ENCODE data around the gene CDK14. TPM values are rescaled to one million over a fixed set of nuclear protein-coding genes. Genes with fewer than 3 reads are reported as not detected.

CDK14 gene
- total RNA-seq, 1 experiment from 2014 or later: 57.9 TPM

GRCh38 chr7:90903841-90904240, 307.7 kb downstream of the CDK14 start:
- Mint-ChIP-seq H3K36me3 (no peaks in the 10 kb centered on the region), H3K9me3 (no peaks in the 10 kb centered on the region), H3K27ac (peak overlapping the region; percentile 58), H3K4me3 (no peak overlapping the region), H3K4me1 (peaks cover 23% of the 10 kb centered on the region), H3K27me3 (ENCODE audit: low read depth) (no peaks in the 10 kb centered on the region)
- TF ChIP-seq ZNF121 (CRISPR knock-in tag; IDR thresholded peaks at IDR 0.05): no peak
- TF ChIP-seq ZNF512 (CRISPR knock-in tag; IDR thresholded peaks at IDR 0.05; ENCODE audit: borderline replicate concordance): no peak
- TF ChIP-seq ARID4B (CRISPR knock-in tag; IDR thresholded peaks at IDR 0.05; ENCODE audit: borderline replicate concordance): no peak
- TF ChIP-seq CREM (CRISPR knock-in tag; IDR thresholded peaks at IDR 0.05): no peak
- TF ChIP-seq ZNF425 (CRISPR knock-in tag; conservative IDR thresholded peaks at IDR 0.05): no peak
- TF ChIP-seq ZBTB43 (CRISPR knock-in tag; IDR thresholded peaks at IDR 0.05): no peak
- no peak for TF ChIP-seq USF1 (CRISPR knock-in tag; IDR thresholded peaks at IDR 0.05)
- TF ChIP-seq ELF4 (CRISPR knock-in tag; IDR thresholded peaks at IDR 0.05; ENCODE audit: low read depth): no peak
- no peak for TF ChIP-seq ZSCAN18 (CRISPR knock-in tag; IDR thresholded peaks at IDR 0.05)
- no peak for TF ChIP-seq TEAD1 (CRISPR knock-in tag; IDR thresholded peaks at IDR 0.05)
- TF ChIP-seq KAT7 (CRISPR knock-in tag; IDR thresholded peaks at IDR 0.05; ENCODE audit: borderline replicate concordance): no peak
- TF ChIP-seq NR1H2 (CRISPR knock-in tag; IDR thresholded peaks at IDR 0.05): no peak
- DNase-seq (ENCODE audit: low spot score) (peak; percentile 30), ATAC-seq (peak; percentile 98)
- POLR2A ChIA-PET: no interaction called here
- CTCF ChIA-PET: no interaction called here

- ChIA-PET POLR2A (no interaction called here), CTCF (no interaction called here)
- Mint-ChIP-seq H3K4me1 (peaks cover 1% of the 10 kb centered on the region), H3K36me3 (no peaks in the 10 kb centered on the region), H3K27me3 (ENCODE audit: low read depth) (no peaks in the 10 kb centered on the region), H3K27ac (no peak overlapping the region), H3K9me3 (no peaks in the 10 kb centered on the region), H3K4me3 (no peak overlapping the region)
- ATAC-seq (no peak), DNase-seq (ENCODE audit: low spot score) (no peak)
- no peak for TF ChIP-seq CREM (CRISPR knock-in tag; IDR thresholded peaks at IDR 0.05)
- TF ChIP-seq ETV6 (CRISPR knock-in tag; IDR thresholded peaks at IDR 0.05): no peak
- TF ChIP-seq ATF6 (CRISPR knock-in tag; IDR thresholded peaks at IDR 0.05): no peak
- TF ChIP-seq ZNF425 (CRISPR knock-in tag; conservative IDR thresholded peaks at IDR 0.05): no peak
- no peak for TF ChIP-seq ZNF263 (CRISPR knock-in tag; IDR thresholded peaks at IDR 0.05; ENCODE audit: low read depth)
- TF ChIP-seq ZMAT4 (CRISPR knock-in tag; IDR thresholded peaks at IDR 0.05): no peak
- no peak for TF ChIP-seq RORB (CRISPR knock-in tag; IDR thresholded peaks at IDR 0.05)
These were observed 314.0 kb downstream of the CDK14 start for GRCh38 chr7:90910136-90910535.
